A549 (cell line): ENCODE data around the gene PAPPA. TPM values are rescaled to one million over a fixed set of nuclear protein-coding genes. Genes with fewer than 3 reads are reported as not detected.

Experiments used
- ATAC-seq, 2 experiments: fragments of 200-7000 bp in 1 of 2; fragments of >200 bp in 1 of 2; cut with Nextera tagmentation in 1 of 2; cut with Tn5 transposase in 1 of 2; 3 replicates each; pipeline versions ENCODE4 v1.8.0 to v1.9.1; 2018 to 2020; ENCODE audit warnings: mild to moderate bottlenecking in 1 of 2, moderate library complexity in 1 of 2
- CTCF ChIA-PET: fragments of 300-600 bp; sonication (Branson Sonifier 250); formaldehyde crosslinking; extraction: SDS; loops from one replicate; lab custom pipeline; 2021; ENCODE audit warnings: antibody characterized with exemption, inconsistent platforms; lab: Yijun Ruan, JAX
- POLR2A ChIA-PET: fragments of 350-600 bp; formaldehyde crosslinking; extraction: SDS; loops from one replicate; lab custom pipeline; 2021; ENCODE audit warnings: antibody characterized with exemption, inconsistent platforms; lab: Yijun Ruan, JAX
- DNase-seq, 2 experiments: peaks; one replicate each; pipeline versions ENCODE4 v3.0.0 to v3.0.0-alpha.2; 2011 to 2016; ENCODE audit warnings: low read depth in 1 of 2, low spot score in 1 of 2
- FAIRE-seq: peaks from 2 replicates; lab custom pipeline; 2011; peaks lifted over from hg19 to GRCh38; lab: Jason Lieb, UNC
- H3K27ac ChIP-seq, 2 experiments: fragments of >200 bp; sonication (Bioruptor Twin); formaldehyde crosslinking; 3 replicates each; pipeline ENCODE4 v1.5.1; 2016 to 2017
- H3K4me1 ChIP-seq: fragments of >200 bp; sonication (Bioruptor Twin); formaldehyde crosslinking; 3 replicates; pipeline ENCODE4 v1.6.1; 2016
- H3K4me2 ChIP-seq: fragments of >200 bp; sonication (Bioruptor Twin); formaldehyde crosslinking; 3 replicates; pipeline ENCODE4 v1.6.1; 2016
- H3K4me3 ChIP-seq: fragments of >200 bp; sonication (Bioruptor Twin); formaldehyde crosslinking; 3 replicates; pipeline ENCODE4 v1.5.1; 2016
- H3K9me3 ChIP-seq: fragments of >200 bp; sonication (Bioruptor Twin); formaldehyde crosslinking; 3 replicates; pipeline ENCODE4 v1.6.1; 2016
- ATOH8 ChIP-seq: fragments of 250-450 bp; sonication (Bioruptor Pico); IDR thresholded peaks from 2 replicates; pipeline ENCODE4 v1.5.0; 2020; ENCODE audit warnings: low read depth, mild to moderate bottlenecking, moderate library complexity
- EHMT2 ChIP-seq: fragments of 200-600 bp; sonication (generic); IDR thresholded peaks from 2 replicates; pipeline ENCODE4 v1.6.1; 2016; ENCODE audit warnings: antibody characterized with exemption, low read depth, mild to moderate bottlenecking, moderate library complexity
- ELK1 ChIP-seq: fragments of 150-350 bp; IDR thresholded peaks from 2 replicates; pipeline ENCODE4 v1.6.1; 2014; ENCODE audit warnings: low read depth, mild to moderate bottlenecking, low read length
- ESRRA ChIP-seq: fragments of 150-350 bp; IDR thresholded peaks from 2 replicates; pipeline ENCODE4 v1.6.1; 2014; ENCODE audit warnings: mild to moderate bottlenecking, low read length, borderline replicate concordance
- HOXB13 ChIP-seq: fragments of 250-450 bp; sonication (Bioruptor Pico); IDR thresholded peaks from 2 replicates; pipeline ENCODE4 v1.5.0; 2020; ENCODE audit warnings: low read depth, mild to moderate bottlenecking, moderate library complexity
- JUN ChIP-seq, 2 experiments: fragments of >200 bp; sonication (Bioruptor Twin); formaldehyde crosslinking; IDR thresholded peaks; 2 replicates in 1 of 2; 3 replicates in 1 of 2; pipeline ENCODE4 v1.6.1; 2016 to 2017
- JUNB ChIP-seq: fragments of >200 bp; sonication (Bioruptor Twin); formaldehyde crosslinking; IDR thresholded peaks from 2 replicates; pipeline ENCODE4 v1.6.1; 2016
- KDM5A ChIP-seq: fragments of 200-600 bp; sonication (generic); IDR thresholded peaks from 2 replicates; pipeline ENCODE4 v1.6.1; 2016; ENCODE audit warnings: antibody characterized with exemption, mild to moderate bottlenecking
- MAZ ChIP-seq: fragments of 150-350 bp; IDR thresholded peaks from 2 replicates; pipeline ENCODE4 v1.6.1; 2014; ENCODE audit warnings: antibody characterized with exemption, low read depth, low read length, borderline replicate concordance
- NPAS2 ChIP-seq: fragments of 250-450 bp; sonication (Bioruptor Pico); IDR thresholded peaks from 2 replicates; pipeline ENCODE4 v1.8.0; 2022; ENCODE audit warnings: mild to moderate bottlenecking, moderate library complexity, borderline replicate concordance
- NR3C1 ChIP-seq: fragments of >200 bp; sonication (Bioruptor Twin); formaldehyde crosslinking; IDR thresholded peaks from 3 replicates; pipeline ENCODE4 v1.6.1; 2017
- POLR2A ChIP-seq: IDR thresholded peaks from 2 replicates; pipeline ENCODE4 v1.6.1; 2012; ENCODE audit warnings: mild to moderate bottlenecking, low read length
- RFX5 ChIP-seq: fragments of 450-650 bp; IDR thresholded peaks from 2 replicates; pipeline ENCODE4 v1.7.1; 2014; ENCODE audit warnings: antibody characterized with exemption, mild to moderate bottlenecking, moderate library complexity
- SREBF2 ChIP-seq: fragments of 450-650 bp; IDR thresholded peaks from 2 replicates; pipeline ENCODE4 v1.6.1; 2014; ENCODE audit warnings: mild to moderate bottlenecking, moderate library complexity
- ZNF302 ChIP-seq: fragments of 250-450 bp; sonication (Bioruptor Pico); IDR thresholded peaks from 2 replicates; pipeline ENCODE4 v1.9.0; 2021; ENCODE audit warnings: inconsistent platforms, mild to moderate bottlenecking, moderate library complexity
- WGBS: methylation state at CpG from one replicate; pipeline ENCODE4 v1.1.6; 2017; ENCODE audit errors: missing lambda C conversion rate; 5-methylcytosine and 5-hydroxymethylcytosine counted together
- polyA plus RNA-seq, 4 experiments: library from polyadenylated mRNA; depleted of rRNA in 3 of 4; stranded (reverse); fragments of >200 nt; fragmentation: RNase III in 1 of 4; extraction: RNeasy Plus Mini Kit Qiagen cat#74134 plus additional on column Dnase treatment in 1 of 4; gene quantifications; 2 replicates in 3 of 4; 3 replicates in 1 of 4; pipeline ENCODE4 v1.2.3, GENCODE V29; 2011 to 2017
- TF ChIP-seq, protein P1 (sequence below): fragments of 250-450 bp; sonication (Bioruptor Pico); IDR thresholded peaks from 2 replicates; pipeline ENCODE4 v1.5.0; 2021; ENCODE audit warnings: mild to moderate bottlenecking, moderate library complexity, borderline replicate concordance
- TF ChIP-seq, protein P2 (sequence below): IDR thresholded peaks from 2 replicates; pipeline ENCODE4 v1.6.1; 2012; ENCODE audit warnings: low read depth, borderline replicate concordance

Gene PAPPA
- polyA plus RNA-seq, 2 of the 4 experiments (the other 2 are of a cell fraction) = 40.0 to 127 TPM

DNA sequence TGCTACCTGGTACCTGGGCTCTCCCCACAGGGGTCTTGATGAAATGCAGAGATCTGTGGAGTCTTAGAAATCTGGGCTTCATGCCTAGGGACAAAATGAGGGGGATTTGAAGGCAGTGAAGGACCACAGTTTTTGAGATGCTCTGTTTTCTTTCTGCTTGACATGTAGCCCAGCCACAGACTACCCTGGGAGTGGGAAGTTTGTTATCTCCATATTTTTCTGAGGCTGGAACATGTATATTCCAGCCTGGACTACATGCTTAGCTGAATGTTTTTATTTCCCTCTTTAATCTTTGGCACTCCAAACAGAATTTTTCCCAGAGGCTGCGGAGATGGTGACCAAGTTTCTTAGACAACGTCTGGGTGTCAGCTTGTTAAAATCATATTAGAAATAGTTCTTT is 252.9 kb downstream of the PAPPA start:
- no peaks in the 10 kb centered on the region for H3K9me3 ChIP-seq
- no peak overlapping the region for H3K4me2 ChIP-seq
- 0 out of 6 replicates have a peak overlapping the region, but pooled peaks of 1 of the 2 experiments have one; percentile 27 for H3K27ac ChIP-seq
- ATAC-seq = no peak; a peak in 1 of 6 replicates
- peaks cover 16% of the 10 kb centered on the region; the same call in 1 of the 3 replicates for H3K4me1 ChIP-seq
- no peak for DNase-seq
- TF ChIP-seq EHMT2 = no peak
- TF ChIP-seq, protein P1, sequence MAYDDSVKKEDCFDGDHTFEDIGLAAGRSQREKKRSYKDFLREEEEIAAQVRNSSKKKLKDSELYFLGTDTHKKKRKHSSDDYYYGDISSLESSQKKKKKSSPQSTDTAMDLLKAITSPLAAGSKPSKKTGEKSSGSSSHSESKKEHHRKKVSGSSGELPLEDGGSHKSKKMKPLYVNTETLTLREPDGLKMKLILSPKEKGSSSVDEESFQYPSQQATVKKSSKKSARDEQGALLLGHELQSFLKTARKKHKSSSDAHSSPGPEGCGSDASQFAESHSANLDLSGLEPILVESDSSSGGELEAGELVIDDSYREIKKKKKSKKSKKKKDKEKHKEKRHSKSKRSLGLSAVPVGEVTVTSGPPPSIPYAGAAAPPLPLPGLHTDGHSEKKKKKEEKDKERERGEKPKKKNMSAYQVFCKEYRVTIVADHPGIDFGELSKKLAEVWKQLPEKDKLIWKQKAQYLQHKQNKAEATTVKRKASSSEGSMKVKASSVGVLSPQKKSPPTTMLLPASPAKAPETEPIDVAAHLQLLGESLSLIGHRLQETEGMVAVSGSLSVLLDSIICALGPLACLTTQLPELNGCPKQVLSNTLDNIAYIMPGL (CRISPR knock-in tag) = no peak
- TF ChIP-seq RFX5 = no peak
- no peak for TF ChIP-seq POLR2A
- 93% methylated on average over 2 of the region's 2 CpGs for WGBS
- H3K4me3 ChIP-seq = no peak overlapping the region
- ChIA-PET POLR2A (no interaction called here), CTCF (interaction anchor here (1.8 to 3.2 kb wide), 3 partner anchors 9 to 165 kb away, joined by 4 to 18 read pairs (median 8); no protein-coding TSS in a partner anchor)
- FAIRE-seq = no peak

DNA sequence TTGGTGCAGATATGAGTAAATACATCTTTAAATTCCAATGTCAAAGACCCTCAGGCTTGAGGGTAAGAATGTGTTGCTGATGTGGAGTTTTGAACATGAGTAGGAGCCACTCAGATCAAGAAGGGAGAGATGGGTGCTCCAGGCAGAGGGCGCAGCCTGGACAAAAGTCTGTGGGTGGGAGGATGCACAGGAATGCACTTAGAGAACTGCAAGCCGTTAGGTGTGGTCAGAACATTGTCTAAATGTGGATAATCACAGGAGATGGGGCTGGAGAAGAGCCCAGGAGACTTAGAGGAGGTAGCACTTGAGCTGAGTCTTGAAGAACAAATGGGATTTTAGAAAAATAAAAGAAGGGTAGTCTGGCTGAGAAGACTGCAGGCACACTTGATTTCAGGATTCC is 255.5 kb downstream of the PAPPA start:
- ATAC-seq = no peak

GRCh38 chr9:116409638-116410037 is 256.0 kb downstream of the PAPPA start:
- no peaks in the 10 kb centered on the region for H3K9me3 ChIP-seq
- TF ChIP-seq ESRRA (no peak), KDM5A (no peak), SREBF2 (no peak)
- TF ChIP-seq, all 56 proteins: peak for 0
- no peak for DNase-seq
- Histone ChIP-seq H3K4me3 (no peak overlapping the region), H3K4me2 (no peak overlapping the region), H3K27ac (0 out of 6 replicates have a peak overlapping the region, but pooled peaks of 1 of the 2 experiments have one; percentile 8), H3K4me1 (0 out of 3 replicates have a peak, but pooled peaks cover 9% of the 10 kb centered on the region)
- WGBS = 91% methylated on average over 6 of the region's 6 CpGs
- POLR2A ChIA-PET = interaction anchor here (0.8 kb wide), 1 partner anchor 162 kb away, joined by 3 read pairs; no protein-coding TSS in a partner anchor
- CTCF ChIA-PET = interaction anchor here (1.0 to 3.2 kb wide), 2 partner anchors 162 to 165 kb away, joined by 4 to 20 read pairs; no protein-coding TSS in a partner anchor
- no peak for ATAC-seq
- no peak for FAIRE-seq

More for the DNA sequence above, 255.5 kb downstream of the PAPPA start:
- DNase-seq (no peak), FAIRE-seq (no peak)
- ChIA-PET CTCF (interaction anchor here (1.1 to 3.2 kb wide), 2 partner anchors 12 to 162 kb away, joined by 3 to 20 read pairs; no protein-coding TSS in a partner anchor), POLR2A (no interaction called here)
- TF ChIP-seq JUNB (no peak), HOXB13 (CRISPR knock-in tag) (no peak), ELK1 (no peak), NPAS2 (CRISPR knock-in tag) (no peak), JUN (IDR thresholded peaks at IDR 0.05) (no peak), KDM5A (no peak), ZNF302 (no peak)
- TF ChIP-seq, protein P2, sequence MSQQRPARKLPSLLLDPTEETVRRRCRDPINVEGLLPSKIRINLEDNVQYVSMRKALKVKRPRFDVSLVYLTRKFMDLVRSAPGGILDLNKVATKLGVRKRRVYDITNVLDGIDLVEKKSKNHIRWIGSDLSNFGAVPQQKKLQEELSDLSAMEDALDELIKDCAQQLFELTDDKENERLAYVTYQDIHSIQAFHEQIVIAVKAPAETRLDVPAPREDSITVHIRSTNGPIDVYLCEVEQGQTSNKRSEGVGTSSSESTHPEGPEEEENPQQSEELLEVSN = no peak
- 75% methylated on average over 2 of the region's 2 CpGs for WGBS
- no peaks in the 10 kb centered on the region for H3K9me3 ChIP-seq
- no peak overlapping the region for H3K4me3 ChIP-seq
- H3K4me1 ChIP-seq = 0 out of 3 replicates have a peak, but pooled peaks cover 9% of the 10 kb centered on the region
- H3K27ac ChIP-seq = 0 out of 6 replicates have a peak overlapping the region, but pooled peaks of 1 of the 2 experiments have one; percentile 8
- H3K4me2 ChIP-seq = no peak overlapping the region

DNA sequence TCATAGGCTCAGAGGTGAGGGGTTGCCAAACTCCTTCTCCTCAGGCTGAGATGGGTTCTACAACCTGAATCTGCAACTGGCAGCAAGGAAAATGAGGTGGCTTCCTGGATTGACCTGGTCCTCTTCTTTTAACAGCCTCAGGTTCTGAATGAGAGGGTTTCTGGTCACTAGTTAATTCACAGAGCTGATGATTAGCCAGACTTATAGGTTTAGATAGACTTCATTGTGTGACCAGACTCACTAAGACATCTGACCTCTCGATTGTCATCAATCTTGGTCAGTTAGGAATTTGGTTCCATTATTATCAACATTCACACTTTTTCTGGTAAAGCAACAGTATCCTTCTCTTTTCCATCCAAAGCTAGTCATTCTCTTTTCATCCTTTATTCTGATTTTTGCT is 257.9 kb downstream of the PAPPA start:
- ChIA-PET CTCF (interaction anchor here (0.8 to 3.2 kb wide), 5 partner anchors 11 to 250 kb away, joined by 3 to 20 read pairs (median 5); no protein-coding TSS in a partner anchor), POLR2A (no interaction called here)
- Histone ChIP-seq H3K27ac (no peak overlapping the region), H3K4me2 (no peak overlapping the region), H3K9me3 (no peaks in the 10 kb centered on the region), H3K4me3 (no peak overlapping the region), H3K4me1 (no peaks in the 10 kb centered on the region)
- FAIRE-seq (no peak), ATAC-seq (no peak), DNase-seq (no peak)
- WGBS = 89% methylated on average over 1 of the region's 1 CpG
- TF ChIP-seq MAZ = no peak
- TF ChIP-seq ATOH8 (CRISPR knock-in tag) = no peak
- TF ChIP-seq NR3C1 = no peak
- TF ChIP-seq SREBF2 = no peak
